Stimulated activated CD8-positive, alpha-beta memory T cell treated with anti-CD3 and anti-CD28 coated beads, Interleukin-15, amount 100 ng/mL, for 24 hours (primary cell): ENCODE results near the gene BID.

Source experiments
- DNase-seq: peaks from one replicate; pipeline ENCODE4 v3.0.0-alpha.2; 2020; ENCODE audit warnings: low read depth

Gene BID

GRCh38 chr22:17774206-17774925 is at the start of gene BID:
BID (minus strand) TSS chr22:17774469; CDS start chr22:17750116, 24,353 bp downstream.
- no peak for DNase-seq

GRCh38 chr22:17823964-17824363 is 49.7 kb upstream of the BID start:
- no peak for DNase-seq

- DNase-seq: no peak
Observed at GRCh38 chr22:17823226-17823625, 49.0 kb upstream of the BID start.

GRCh38 chr22:17822087-17822486 is 47.8 kb upstream of the BID start:
- DNase-seq: no peak

- no peak for DNase-seq
Observed at GRCh38 chr22:17820879-17821439, 46.7 kb upstream of the BID start.

- DNase-seq: no peak
Observed at GRCh38 chr22:17818649-17819048, 44.4 kb upstream of the BID start.

GRCh38 chr22:17818180-17818579 is 43.9 kb upstream of the BID start:
- DNase-seq: no peak

- no peak for DNase-seq
Observed at GRCh38 chr22:17817511-17818065, 43.3 kb upstream of the BID start.

- no peak for DNase-seq
Observed at GRCh38 chr22:17817079-17817478, 42.8 kb upstream of the BID start.

- no peak for DNase-seq
Observed at GRCh38 chr22:17816649-17817048, 42.4 kb upstream of the BID start.

GRCh38 chr22:17815703-17816254 is 41.5 kb upstream of the BID start:
- DNase-seq: no peak

- DNase-seq: no peak
Observed at GRCh38 chr22:17814830-17815229, 40.6 kb upstream of the BID start.

- no peak for DNase-seq
Observed at GRCh38 chr22:17814084-17814483, 39.8 kb upstream of the BID start.

GRCh38 chr22:17811119-17811518 is 36.9 kb upstream of the BID start:
- no peak for DNase-seq

- DNase-seq: no peak
Observed at GRCh38 chr22:17810570-17811116, 36.4 kb upstream of the BID start.

- no peak for DNase-seq
Observed at GRCh38 chr22:17808693-17809403, 34.6 kb upstream of the BID start.

- DNase-seq: no peak
Observed at GRCh38 chr22:17807578-17808410, 33.5 kb upstream of the BID start.

- DNase-seq: no peak
Observed at GRCh38 chr22:17807086-17807485, 32.8 kb upstream of the BID start.

GRCh38 chr22:17806437-17806836 is 32.2 kb upstream of the BID start:
- DNase-seq: no peak

- no peak for DNase-seq
Observed at GRCh38 chr22:17804331-17805080, 30.2 kb upstream of the BID start.
